HFFc6 (cell line): ENCODE results near the gene OR2T29. TPM values are rescaled to one million over a fixed set of nuclear protein-coding genes. Genes with fewer than 3 reads are reported as not detected.
"Not testable (repeated sequence)": the region's sequence is repeated elsewhere in the genome, so short reads cannot be mapped to it uniquely, and the experiment has no call there.

Experiments used
- DNase-seq: peaks from one replicate; pipeline ENCODE4 v3.0.0-alpha.2; 2018
- H3K27ac Mint-ChIP-seq: 2 replicates; pipeline ENCODE4 v1.8.0; 2020; ENCODE audit warnings: mild to moderate bottlenecking, mixed read lengths
- H3K27me3 Mint-ChIP-seq: 2 replicates; pipeline ENCODE4 v1.8.0; 2021; ENCODE audit warnings: mild to moderate bottlenecking, moderate library complexity, mixed read lengths; ENCODE audit not compliant: insufficient read depth
- H3K36me3 Mint-ChIP-seq: 2 replicates; pipeline ENCODE4 v1.8.0; 2021; ENCODE audit warnings: low read depth, mixed read lengths
- H3K4me1 Mint-ChIP-seq: 2 replicates; pipeline ENCODE4 v1.8.0; 2020; ENCODE audit warnings: low read depth, mixed read lengths
- H3K4me3 Mint-ChIP-seq: 2 replicates; pipeline ENCODE4 v1.8.0; 2020; ENCODE audit warnings: mild to moderate bottlenecking, moderate library complexity, mixed read lengths
- H3K9me3 Mint-ChIP-seq: 2 replicates; pipeline ENCODE4 v1.8.0; 2020; ENCODE audit warnings: mild to moderate bottlenecking, mixed read lengths
- long read RNA-seq: library from polyadenylated mRNA; unstranded; transcript quantifications from one replicate; pipeline ENCODE4 v2.0.0, GENCODE V29; 2019
- total RNA-seq, 6 experiments: library from RNA; stranded (reverse); fragmentation: NEBNext Ultra II Directional; extraction: Animal tissue kit (Norgen Biotek cat#: 25700); gene quantifications; 2 replicates in 1 of 6; 3 replicates in 5 of 6; pipeline ENCODE4 v1.2.3, GENCODE V29; 2021
- TF ChIP-seq, protein P1 (sequence below): fragments of 200-600 bp; sonication (generic); IDR thresholded peaks from 2 replicates; pipeline ENCODE4 v1.5.0; 2021; ENCODE audit warnings: antibody characterized with exemption, mild to moderate bottlenecking

The OR2T29 gene
- total RNA-seq: not detected
- long read RNA-seq: 0 reads

GRCh38 chr1:248562672-248563071 is at the start of gene OR2T29:
Gene OR2T29 (minus strand): TSS chr1:248562772. CDS start chr1:248559491, 3,281 bp downstream.
- DNase-seq, H3K9me3 Mint-ChIP-seq, H3K36me3 Mint-ChIP-seq, H3K27me3 Mint-ChIP-seq, H3K4me1 Mint-ChIP-seq, H3K4me3 Mint-ChIP-seq, H3K27ac Mint-ChIP-seq: not testable (repeated sequence)

DNA sequence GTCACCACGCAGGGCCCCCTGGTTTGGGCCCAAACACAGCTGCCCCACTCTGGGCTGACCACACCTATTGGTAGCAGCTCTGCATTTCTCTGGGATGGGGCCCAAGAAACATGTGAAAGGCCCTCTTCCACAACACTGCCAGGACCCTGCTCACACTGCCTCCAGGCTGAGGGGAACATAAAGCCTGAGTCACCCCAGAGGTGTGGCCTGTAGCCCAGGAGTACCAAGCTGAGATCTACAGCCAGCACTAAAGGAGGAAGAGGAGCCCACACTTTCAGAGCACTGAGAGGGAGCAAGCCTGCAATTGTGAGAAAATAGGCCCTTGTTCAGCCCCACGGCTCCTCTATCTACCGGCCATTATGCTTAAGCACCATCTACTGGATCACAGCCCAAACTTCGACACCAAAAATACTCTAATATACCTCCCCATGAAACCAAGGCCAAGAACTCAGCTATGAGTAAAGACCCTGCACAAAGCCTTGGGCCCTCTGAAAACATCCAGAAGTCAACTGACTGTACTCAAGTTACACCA is 49.4 kb upstream of the OR2T29 start:
- Mint-ChIP-seq H3K4me3 (no peak overlapping the region), H3K27ac (no peak overlapping the region), H3K4me1 (no peaks in the 10 kb centered on the region), H3K27me3 (no peaks in the 10 kb centered on the region), H3K9me3 (no peaks in the 10 kb centered on the region), H3K36me3 (no peaks in the 10 kb centered on the region; the same call in 1 of the 2 replicates)
- DNase-seq: no peak
- TF ChIP-seq, protein P1, sequence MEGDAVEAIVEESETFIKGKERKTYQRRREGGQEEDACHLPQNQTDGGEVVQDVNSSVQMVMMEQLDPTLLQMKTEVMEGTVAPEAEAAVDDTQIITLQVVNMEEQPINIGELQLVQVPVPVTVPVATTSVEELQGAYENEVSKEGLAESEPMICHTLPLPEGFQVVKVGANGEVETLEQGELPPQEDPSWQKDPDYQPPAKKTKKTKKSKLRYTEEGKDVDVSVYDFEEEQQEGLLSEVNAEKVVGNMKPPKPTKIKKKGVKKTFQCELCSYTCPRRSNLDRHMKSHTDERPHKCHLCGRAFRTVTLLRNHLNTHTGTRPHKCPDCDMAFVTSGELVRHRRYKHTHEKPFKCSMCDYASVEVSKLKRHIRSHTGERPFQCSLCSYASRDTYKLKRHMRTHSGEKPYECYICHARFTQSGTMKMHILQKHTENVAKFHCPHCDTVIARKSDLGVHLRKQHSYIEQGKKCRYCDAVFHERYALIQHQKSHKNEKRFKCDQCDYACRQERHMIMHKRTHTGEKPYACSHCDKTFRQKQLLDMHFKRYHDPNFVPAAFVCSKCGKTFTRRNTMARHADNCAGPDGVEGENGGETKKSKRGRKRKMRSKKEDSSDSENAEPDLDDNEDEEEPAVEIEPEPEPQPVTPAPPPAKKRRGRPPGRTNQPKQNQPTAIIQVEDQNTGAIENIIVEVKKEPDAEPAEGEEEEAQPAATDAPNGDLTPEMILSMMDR: no peak

- TF ChIP-seq, protein P1: no peak
- DNase-seq: no peak
- H3K27ac Mint-ChIP-seq: no peak overlapping the region
- no peak overlapping the region for H3K4me3 Mint-ChIP-seq
- H3K9me3 Mint-ChIP-seq: peaks cover 4% of the 10 kb centered on the region; the same call in 1 of the 2 replicates
- no peaks in the 10 kb centered on the region for H3K27me3 Mint-ChIP-seq
- no peaks in the 10 kb centered on the region; the same call in 1 of the 2 replicates for H3K36me3 Mint-ChIP-seq
- no peaks in the 10 kb centered on the region for H3K4me1 Mint-ChIP-seq
Measured at GRCh38 chr1:248610301-248610700, 47.7 kb upstream of the OR2T29 start.

DNA sequence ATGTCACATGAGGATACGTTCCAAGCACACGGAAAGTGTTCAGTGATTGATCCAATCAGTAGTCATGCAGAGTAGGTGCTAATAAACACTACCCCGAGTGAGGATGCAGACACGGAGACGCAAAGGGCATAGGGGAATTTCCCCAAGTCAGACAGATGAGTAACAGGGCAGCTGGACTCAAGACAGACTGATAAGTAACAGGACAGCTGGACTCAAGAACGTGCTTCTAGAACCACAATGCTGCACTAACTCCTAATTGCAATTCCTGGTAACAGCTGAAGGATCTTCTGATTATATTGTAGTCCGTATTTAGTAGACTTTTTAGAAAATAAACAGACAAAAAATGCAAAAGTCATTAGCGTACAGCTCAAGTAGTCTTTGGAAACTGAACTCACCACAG is 36.8 kb upstream of the OR2T29 start:
- Mint-ChIP-seq H3K9me3 (peaks cover 9% of the 10 kb centered on the region), H3K4me3 (no peak overlapping the region)
- no peak for DNase-seq

DNA sequence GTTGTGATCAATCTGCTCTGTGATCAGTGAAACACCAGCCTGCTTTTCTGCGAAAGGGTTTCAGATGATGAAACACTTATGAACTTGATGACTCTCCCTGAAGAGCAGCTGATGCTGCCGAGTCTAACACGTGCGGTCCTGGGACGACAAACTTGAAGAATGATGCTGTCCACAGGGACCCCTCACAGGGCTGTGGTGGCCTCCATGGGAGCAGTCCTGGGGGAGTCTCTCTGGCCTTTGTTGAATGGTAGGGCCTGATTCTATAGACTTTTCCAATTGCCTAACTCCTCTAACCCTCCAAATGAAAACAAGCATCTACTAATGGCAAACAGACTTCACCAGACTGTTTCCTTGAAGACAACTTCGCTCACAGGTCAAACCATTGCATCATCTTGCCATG is 35.0 kb upstream of the OR2T29 start, which contains the start of gene OR2T10:
Gene OR2T10, minus strand, starts transcription at position 112 of the 400 bp plus-strand sequence. CDS start 3,932 bp downstream, outside the sequence.
- Mint-ChIP-seq H3K27ac (no peak within 1 kb of the TSS), H3K4me1 (no peaks in the 10 kb centered on the region), H3K4me3 (no peak within 1 kb of the TSS), H3K9me3 (peaks cover 12% of the 10 kb centered on the region), H3K27me3 (no peaks in the 10 kb centered on the region), H3K36me3 (no peaks in the 10 kb centered on the region)
- TF ChIP-seq, protein P1: no peak
- DNase-seq: no peak

More for the DNA sequence above, 36.8 kb upstream of the OR2T29 start:
- Mint-ChIP-seq H3K27ac (no peak overlapping the region), H3K4me1 (no peaks in the 10 kb centered on the region), H3K36me3 (no peaks in the 10 kb centered on the region), H3K27me3 (no peaks in the 10 kb centered on the region)
- TF ChIP-seq, protein P1: no peak

DNA sequence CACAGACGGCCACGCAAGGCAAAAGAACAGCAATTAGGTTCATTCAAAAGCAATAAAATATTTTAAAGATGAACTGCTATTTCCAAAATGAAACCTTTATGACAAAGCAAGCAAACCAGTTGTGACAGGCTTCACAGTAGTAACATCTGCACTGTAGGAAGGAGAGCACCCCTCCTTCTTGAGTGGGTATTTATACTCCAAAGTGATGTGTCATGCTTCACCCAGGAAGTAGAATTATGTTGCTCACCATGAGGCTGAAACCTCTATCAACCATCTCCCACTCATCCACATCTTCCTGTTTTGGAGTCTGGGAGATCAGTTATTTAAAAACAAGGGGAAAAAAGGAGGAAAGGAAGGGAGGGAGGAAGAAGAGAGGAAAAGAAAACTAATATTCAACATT is 34.0 kb upstream of the OR2T29 start:
- H3K9me3 Mint-ChIP-seq: peaks cover 7% of the 10 kb centered on the region; the same call in 1 of the 2 replicates
- no peaks in the 10 kb centered on the region for H3K36me3 Mint-ChIP-seq
- TF ChIP-seq, protein P1: no peak
- no peak overlapping the region for H3K27ac Mint-ChIP-seq
- no peak for DNase-seq
- no peak overlapping the region for H3K4me3 Mint-ChIP-seq
- H3K27me3 Mint-ChIP-seq: no peaks in the 10 kb centered on the region
- no peaks in the 10 kb centered on the region for H3K4me1 Mint-ChIP-seq
